DLD1 (cell line): ENCODE results near the gene EEF1AKMT2.

Experiments used
- in situ Hi-C: cut with HindIII; loops from 2 replicates; pipeline ENCODE4 v1.10.0; 2017; ENCODE audit warnings: low sequenced_read_pairs

The EEF1AKMT2 gene

GRCh38 chr10:124723826-124724225, 67.9 kb downstream of the EEF1AKMT2 start:
- in situ Hi-C loops, result no loop called here

GRCh38 chr10:124722798-124723783, 68.6 kb downstream of the EEF1AKMT2 start:
- in situ Hi-C loops, result no loop called here

GRCh38 chr10:124721330-124722045, 70.2 kb downstream of the EEF1AKMT2 start:
- in situ Hi-C loops, result no loop called here

- in situ Hi-C loops, result no loop called here
Observed at GRCh38 chr10:124719213-124719851, 72.4 kb downstream of the EEF1AKMT2 start.

GRCh38 chr10:124717911-124718741, 73.6 kb downstream of the EEF1AKMT2 start:
- in situ Hi-C loops, result no loop called here

GRCh38 chr10:124717041-124717757, 74.5 kb downstream of the EEF1AKMT2 start:
- in situ Hi-C loops, result no loop called here

- in situ Hi-C loops, result no loop called here
Observed at GRCh38 chr10:124716369-124716768, 75.3 kb downstream of the EEF1AKMT2 start.

- in situ Hi-C loops, result no loop called here
Observed at GRCh38 chr10:124715439-124715838, 76.2 kb downstream of the EEF1AKMT2 start.

- in situ Hi-C loops, result no loop called here
Observed at GRCh38 chr10:124713679-124714255, 77.9 kb downstream of the EEF1AKMT2 start.

- in situ Hi-C loops, result no loop called here
Observed at GRCh38 chr10:124712704-124713407, 78.8 kb downstream of the EEF1AKMT2 start.

- in situ Hi-C loops, result no loop called here
Observed at GRCh38 chr10:124711145-124711544, 80.5 kb downstream of the EEF1AKMT2 start.

GRCh38 chr10:124710266-124710881, 81.3 kb downstream of the EEF1AKMT2 start:
- in situ Hi-C loops, result no loop called here

GRCh38 chr10:124709861-124710260, 81.8 kb downstream of the EEF1AKMT2 start:
- in situ Hi-C loops, result no loop called here

GRCh38 chr10:124708922-124709520, 82.7 kb downstream of the EEF1AKMT2 start:
- in situ Hi-C loops, result no loop called here

- in situ Hi-C loops, result no loop called here
Observed at GRCh38 chr10:124708246-124708779, 83.4 kb downstream of the EEF1AKMT2 start.
